ENCODE measurements around the gene ARFGEF2. TPM values are rescaled to one million over a fixed set of nuclear protein-coding genes. Genes with fewer than 3 reads are reported as not detected.

Gene ARFGEF2
- total RNA-seq, 1 experiment from 2014 or later: 31.6 TPM

Other genes starting within 250 kb of the ARFGEF2 start
- 39.4 and 41.4 TPM in 2 replicates for gene PREX1, start 93.7 kb upstream of the ARFGEF2 start, total RNA-seq (2014; rRNA removed; shearing (Covaris generic); ENCODE audit: low replicate concordance)
- gene CSE1L, start 124.6 kb downstream of the ARFGEF2 start, total RNA-seq (2014; rRNA removed; shearing (Covaris generic); ENCODE audit: low replicate concordance): 117 and 154 TPM in 2 replicates